Fibroblast of upper back skin (primary cell): ENCODE results near the gene PIK3R5.
A peak's percentile ranks its signal among the peaks of the same experiment; 100 is the strongest.
"Not testable (repeated sequence)": the region's sequence is repeated elsewhere in the genome, so short reads cannot be mapped to it uniquely, and the experiment has no call there.

Experiments
- DNase-seq: peaks from one replicate; pipeline ENCODE4 v3.0.0-alpha.2; 2013

PIK3R5 gene

DNA sequence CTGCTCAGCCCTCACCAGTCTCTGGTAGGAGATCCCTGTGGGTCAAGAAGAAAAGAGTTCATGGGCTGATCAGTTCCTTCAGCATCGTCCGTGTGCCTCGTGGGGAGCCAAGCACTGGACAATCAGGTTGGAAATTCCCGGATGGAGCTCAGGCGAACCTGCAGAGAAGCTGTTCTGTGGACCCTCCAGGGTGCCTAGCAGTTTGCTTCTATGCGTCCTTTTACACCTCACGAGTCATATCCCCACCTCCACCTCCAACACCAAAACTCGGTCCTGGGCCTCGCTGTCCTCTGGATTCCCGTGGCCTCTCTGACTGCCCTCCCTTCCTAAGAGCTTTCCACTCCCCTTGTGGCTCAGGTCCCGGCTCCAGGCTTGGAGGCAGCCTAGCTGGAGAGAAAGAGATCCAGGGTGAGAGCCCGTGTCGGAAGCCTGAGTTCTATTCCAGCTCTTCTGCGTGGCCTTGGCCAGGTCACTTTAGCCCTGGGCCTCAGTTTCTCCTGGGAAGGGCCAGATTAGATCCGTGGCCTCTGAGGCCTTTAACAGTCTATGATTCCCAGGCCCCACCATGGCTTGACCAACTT, 71.8 kb downstream of the PIK3R5 start:
- no peak for DNase-seq

DNA sequence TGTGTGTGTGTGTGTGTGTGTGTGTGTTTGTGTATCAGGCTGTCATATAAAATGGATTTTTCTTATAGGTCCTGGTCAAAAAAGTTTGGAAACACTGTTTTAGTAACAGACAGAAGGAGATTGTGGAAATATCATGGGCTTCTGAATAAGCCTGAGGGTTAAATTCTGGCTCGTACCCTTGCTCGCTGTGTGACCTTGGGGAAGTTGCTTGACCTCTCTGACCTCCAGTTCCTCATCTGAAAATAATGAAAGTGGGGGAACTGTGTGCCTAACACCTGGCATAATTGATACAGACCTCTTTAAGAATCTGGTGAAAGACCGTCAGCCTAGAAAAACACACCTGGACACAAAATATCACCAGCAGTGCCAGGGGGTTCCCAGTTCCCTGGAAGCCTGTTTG, 72.4 kb downstream of the PIK3R5 start:
- no peak for DNase-seq

DNA sequence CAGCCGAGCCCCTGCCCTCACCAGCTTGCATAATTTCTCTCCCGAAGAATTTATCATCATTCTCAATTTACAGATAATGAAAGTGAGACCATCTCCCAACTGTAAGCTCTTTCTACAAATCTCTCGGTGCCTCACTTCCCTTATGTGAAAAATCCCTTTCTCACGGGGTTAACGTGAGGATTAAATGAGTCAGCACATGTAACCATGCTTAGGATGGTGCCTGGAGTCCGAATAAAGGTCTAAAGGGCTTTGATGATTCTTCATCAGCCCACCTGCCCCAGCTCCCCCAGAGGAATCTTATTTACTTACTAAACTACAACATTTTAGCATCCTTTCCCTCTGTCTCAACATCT, 73.2 kb downstream of the PIK3R5 start:
- no peak for DNase-seq

DNA sequence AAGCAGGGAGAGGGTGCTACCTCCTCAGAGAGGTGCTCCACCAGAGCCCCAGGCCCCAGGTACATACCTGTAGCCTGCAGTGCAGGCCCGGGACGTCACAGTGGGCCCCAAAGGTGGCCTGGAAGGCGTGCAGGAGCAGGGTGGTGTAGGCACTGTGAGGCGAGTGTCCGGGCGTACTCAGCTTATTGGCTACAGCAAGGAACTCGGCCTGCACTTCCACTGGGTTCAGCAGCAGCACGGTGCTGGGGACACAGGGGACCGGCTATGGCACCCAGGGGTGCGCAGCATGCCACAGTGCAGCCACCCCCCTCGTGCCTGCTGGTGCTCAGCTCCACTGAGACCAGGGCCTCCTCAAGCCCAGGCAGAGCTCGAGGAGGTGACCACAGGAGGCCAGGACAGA, 74.8 kb downstream of the PIK3R5 start:
- DNase-seq, result no peak

DNA sequence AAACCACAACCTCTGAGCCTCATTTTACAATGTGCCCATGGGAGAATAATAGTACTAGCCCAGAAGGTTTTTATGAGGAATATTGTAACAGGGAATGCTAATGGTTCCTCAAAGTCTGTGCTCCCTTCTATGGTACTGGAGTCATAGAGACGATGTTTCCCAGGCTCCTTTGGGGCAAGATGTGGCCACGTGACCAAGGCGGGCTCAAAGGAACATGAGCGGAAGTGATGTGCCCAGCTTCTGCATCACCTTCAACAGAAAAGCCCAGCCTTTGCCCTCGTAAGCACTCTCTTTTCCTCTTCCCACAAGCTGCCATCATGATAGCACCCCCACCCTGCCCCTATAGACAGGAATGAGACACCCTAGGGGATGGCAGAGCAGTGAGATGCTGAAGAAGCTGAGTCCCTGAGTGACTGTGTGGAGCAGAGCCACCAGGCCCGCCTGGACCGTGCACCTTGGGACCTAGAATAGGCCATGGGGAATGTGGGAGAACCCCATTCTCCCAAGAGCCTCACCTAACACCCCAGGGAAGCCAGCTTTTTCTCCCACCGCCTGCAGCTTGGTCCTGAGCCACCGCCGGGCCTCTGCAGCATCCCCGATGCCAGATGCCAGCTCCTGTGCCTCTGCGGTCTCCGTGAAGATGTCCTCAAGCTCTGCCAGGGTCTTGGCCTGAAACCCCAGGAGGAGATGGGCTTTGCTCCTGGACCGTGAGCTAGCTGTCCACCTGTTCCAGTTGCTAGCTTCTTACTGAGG, 75.9 kb downstream of the PIK3R5 start:
- DNase-seq, result no peak

DNA sequence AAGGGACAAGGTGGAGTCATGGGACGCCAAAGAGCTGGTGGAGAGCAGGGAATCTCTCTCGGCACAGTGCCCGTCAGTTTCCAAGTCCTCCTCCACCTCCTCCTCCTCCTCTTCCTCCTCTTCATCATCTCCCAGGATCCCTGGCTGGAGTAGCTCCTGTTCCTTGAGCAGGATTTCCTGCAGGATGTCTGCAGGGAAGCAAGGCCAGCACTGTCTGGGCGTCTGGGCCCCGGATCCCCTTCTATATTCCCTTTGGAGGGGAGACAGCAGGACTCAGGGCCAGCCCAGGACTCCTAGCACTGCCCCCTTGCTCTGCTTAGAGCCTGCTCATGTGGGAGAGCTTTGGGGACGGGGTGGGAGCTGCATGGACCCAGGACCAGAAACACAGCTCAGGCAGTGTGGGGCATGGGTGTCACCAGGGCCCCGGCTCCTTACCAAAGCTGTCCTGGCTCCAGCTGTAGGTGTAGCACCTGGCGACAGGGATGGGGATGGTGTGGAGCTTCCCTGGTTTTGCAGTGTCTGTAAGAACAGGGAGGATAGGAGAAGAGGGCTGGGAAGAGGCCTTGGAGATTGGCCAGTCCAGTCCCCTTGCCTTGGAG, 76.7 kb downstream of the PIK3R5 start:
- DNase-seq, result no peak

DNA sequence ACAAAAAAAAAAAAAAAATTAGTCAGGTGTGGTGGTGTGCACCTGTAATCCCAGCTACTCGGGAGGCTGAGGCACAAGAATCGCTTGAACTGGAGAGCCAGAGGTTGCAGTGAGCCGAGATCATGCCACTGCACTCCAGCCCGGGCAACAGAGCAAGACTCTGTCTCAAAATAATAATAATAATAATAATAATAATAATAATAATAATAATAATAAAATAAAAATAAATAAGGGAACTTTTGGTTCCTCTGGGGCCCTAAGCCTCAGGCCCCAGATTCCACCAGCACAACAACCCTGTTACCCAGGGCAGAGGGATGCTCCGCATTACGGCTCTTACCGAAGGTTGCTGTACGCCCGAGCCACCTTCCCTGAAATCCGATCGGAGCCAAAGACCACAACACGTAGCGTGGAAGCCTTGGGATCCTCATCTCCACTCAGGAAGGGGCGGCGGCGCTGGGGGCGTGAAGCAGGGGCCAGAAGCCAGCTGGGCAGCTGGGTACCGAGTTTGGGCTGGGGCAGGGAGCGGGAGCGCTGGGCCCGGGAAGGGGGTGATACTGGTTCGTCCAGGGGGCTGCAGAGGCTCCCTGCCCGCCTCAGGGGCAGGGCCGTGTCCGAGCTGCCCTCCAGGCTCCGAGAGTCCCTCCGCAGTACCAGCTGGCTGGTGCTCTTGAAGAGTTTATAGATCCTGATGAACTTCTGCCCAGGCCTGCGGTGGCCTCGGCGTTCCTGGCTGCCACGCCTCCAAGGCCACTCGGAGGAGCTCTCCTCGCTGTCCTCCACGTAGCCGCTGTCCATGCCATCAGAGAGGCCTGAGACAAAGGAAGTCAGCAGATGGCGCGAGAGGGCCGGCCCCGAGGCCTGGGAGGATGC, 77.4 kb downstream of the PIK3R5 start:
- peak; percentile 32 for DNase-seq

DNA sequence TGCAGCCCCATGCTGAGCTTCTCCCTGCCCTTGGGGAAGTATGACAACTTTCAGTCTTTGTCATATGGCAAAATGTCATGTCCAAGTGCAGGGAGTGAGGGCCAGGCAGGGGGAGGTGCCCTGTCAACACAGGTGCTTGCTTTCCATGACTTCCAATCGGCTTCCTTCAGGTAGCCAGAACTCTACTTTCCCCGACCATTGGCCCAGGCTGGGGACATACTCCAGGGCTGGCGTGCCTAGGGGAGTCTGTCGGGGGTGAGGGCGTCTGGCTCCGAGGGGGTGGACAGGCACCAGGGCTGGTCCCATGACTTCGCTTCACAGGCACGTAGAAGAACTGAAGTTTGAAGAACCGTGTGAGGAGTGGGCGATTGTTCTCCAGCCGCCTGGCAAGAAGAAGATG, 78.2 kb downstream of the PIK3R5 start:
- no peak for DNase-seq

DNA sequence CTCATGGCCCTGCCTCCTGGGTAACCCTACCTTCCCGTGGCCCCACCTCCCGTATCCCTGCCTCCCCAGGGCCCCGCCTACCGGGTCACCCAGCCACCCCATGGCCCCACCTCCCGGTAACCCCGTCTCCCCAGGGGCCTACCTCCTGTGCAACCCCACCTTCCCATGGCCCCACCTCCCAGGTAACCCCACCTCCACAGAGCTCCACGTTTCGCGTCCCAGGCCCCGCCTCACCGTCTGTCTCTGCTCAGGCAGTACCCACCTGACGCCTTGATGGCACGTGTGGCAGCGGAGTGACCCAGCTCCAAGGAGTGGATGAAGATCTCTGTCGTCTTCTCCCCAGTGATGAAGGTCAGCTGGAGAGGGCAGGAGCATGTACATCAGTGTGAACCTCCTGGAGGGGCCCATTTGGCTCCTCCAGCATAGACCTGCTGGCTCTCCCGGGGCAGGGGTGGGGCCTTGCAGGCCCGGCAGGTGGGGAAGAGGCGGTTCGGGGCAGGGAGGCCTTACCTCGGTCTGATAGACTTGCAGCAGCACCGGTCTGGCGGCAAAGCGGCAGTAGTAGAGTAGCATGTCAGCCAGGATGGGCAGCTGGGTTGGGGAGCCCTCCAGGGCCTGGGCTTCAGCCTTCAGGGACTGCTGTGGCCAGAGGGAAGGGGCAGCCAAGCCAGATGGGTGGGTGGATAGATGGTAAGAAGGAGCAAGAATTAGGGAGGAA, 79.4 kb downstream of the PIK3R5 start:
- no peak for DNase-seq

DNA sequence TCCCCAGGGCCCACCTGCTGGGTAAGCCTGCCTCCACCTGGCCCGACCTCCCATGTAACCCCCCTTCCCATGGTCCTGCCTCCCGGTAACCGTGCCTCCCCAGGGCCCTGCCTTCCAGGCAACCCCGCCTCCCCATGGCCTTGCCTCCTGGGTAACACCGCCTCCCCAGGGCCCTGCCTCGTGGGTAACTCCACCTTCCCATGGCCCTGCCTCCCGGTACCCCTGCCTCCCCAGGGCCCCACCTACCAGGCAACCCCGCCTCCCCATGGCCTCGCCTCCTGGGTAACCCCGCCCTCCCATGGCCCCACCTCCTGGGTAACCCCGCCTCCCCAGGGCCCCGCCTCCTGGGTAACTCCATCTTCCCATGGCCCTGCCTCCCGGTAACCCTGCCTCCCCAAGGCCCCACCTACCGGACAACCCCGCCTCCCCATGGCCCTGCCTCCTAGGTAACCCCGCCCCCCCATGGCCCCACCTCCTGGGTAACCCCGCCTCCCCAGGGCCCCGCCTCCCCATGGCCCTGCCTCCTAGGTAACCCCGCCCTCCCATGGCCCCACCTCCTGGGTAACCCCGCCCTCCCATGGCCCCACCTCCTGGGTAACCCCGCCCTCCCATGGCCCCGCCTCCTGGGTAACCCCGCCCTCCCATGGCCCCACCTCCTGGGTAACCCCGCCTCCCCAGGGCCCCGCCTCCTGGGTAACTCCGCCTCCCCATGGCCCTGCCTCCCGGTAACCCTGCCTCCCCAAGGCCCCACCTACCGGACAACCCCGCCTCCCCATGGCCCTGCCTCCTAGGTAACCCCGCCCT, 80.1 kb downstream of the PIK3R5 start:
- not testable (repeated sequence) for DNase-seq

DNA sequence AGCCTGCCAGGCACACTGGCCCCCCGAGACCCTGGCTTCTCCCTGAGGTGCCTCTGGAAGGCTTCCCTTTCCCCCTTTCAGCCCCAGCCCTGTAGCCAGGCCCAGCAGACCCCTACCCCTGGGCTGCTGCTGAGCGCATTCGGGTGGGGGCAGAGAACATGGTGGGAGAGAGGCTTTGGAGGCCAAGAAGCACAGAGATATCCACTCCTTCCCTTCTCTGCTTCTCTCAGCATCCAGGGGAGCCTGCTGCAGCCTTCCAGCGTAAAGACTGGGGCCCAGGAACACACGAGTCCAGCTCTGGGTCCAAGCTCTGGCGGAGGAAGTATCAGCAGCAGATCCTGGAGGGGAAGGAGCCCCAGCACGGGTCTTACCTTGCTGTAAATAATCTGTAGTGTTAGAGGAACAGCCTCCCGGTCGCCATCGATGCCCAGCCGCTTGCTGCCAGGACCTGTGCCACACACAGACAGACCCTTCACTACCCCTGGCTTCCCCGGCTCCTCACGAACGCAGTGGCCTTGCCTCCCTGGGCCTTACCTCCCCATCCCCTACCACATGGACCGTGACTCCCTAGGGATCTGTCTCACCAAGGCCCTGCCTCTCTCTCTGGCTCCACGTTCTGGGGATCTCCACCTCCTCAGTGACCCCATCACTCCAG, 81.0 kb downstream of the PIK3R5 start:
- DNase-seq, result no peak

DNA sequence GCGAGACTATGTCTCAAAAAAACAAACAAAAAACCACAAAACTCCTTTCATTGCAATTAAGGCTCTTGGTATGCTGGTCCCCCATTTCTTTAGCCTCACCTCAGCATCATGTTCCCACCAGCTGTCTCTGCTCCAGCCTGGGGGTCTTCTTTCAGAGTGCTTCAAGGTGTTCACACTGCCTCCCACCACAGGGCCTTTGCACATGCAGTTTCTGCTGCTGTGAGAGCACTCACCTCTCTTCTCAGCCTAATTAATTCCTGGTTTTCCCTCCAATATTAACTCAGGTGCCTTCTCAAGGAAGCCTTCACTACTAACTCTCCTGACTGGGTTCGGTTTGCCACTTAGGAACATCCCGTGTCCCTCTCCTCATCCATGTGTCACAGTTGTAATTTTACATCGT, 82.2 kb downstream of the PIK3R5 start:
- no peak for DNase-seq

DNA sequence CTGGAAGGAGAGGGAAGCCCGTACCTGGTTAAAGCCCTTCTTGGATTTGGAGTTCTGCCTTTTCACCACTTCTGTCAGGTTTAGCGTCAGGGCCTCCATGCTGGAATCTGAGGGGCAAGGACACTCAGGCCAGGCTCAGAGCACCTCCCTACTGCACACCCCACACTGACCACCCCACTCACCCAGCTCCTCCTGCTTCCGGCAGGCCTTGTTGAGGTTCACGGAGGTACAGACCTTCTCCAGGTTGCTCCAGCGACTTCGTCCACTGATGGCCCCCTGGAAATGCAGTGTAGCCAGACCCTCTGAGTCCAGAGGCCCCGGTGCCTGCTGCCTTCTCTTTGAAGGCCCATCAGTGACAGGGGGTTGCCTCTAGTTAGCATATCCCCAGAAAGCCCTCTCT, 83.9 kb downstream of the PIK3R5 start:
- DNase-seq, result no peak

DNA sequence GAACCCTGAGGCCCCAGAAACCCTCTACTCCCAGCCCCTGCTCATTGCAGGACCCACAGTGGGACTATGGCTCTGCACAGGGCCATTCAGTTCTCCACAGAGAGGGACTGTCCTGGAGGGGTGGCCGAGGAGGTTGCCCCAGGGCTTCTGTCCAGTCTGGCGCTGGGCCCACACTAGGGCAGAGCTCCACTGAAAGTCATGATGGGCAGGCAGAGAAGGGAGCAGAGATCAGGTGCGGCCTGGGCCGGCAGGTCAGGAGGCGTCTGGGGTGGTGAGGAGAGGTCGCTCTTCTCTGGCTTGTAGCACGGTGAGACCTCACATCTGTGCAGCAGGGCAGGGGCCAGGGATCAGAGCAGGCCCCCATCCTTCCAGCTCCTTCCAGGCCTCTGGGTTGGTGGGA, 85.0 kb downstream of the PIK3R5 start:
- DNase-seq, result no peak

DNA sequence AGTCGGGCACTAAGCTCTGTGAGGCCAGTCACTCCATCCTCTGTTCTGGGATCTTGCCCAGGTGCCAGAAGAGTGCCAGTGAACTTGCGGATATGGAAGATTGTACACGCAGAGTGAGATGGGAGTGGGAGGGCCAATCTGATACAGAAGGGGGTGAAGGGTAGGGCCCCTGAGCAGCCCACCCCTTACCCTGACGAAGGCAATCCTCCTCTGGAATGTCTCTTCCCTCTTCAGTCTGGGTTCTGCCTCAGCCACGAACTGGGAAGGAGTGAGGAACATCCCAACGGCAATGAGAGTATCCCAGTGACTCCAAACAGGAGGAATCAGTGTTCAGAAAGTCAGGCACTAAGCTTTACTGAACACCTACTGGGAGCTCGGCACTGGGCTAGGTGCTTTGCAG, 86.1 kb downstream of the PIK3R5 start:
- no peak for DNase-seq

DNA sequence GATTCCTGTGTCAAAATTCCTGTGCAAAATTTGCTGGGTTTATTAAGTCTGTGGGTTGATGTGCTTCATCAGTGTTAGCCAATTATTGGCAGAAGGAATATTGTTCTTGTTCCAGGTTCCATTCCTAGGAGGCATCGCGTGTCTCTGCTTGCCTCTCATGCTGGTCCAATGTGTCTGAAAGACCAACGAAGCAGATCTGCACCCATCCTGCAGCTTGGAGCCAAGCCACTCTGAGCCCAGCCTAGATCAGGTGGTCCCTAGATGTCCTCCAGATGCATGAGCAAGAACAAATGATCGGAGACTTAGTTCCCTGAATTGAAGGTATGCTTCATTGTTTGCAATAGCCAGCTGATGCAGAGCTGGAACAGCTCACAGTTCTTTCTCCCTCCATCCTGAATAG, 87.5 kb downstream of the PIK3R5 start:
- DNase-seq, result no peak

DNA sequence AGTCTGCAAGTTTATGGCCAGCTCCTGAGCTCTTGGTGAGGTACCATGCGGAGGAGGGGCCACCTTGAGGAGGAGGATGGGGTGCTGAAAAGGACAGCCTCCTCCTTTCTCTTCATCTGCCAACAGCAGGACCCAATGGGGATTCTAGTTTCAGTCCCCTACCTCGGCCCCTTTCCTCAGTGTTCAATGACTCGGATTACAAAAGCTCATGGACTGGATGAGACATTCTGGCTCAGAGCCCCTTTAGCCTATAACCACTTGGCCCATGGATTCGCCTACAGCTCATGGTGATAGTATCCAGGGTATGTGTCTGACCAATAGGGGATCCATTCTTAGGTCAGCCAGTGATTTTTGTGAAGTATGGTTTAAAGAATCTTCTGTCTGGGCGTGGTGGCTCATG, 89.5 kb downstream of the PIK3R5 start:
- peak; percentile 81 for DNase-seq

DNA sequence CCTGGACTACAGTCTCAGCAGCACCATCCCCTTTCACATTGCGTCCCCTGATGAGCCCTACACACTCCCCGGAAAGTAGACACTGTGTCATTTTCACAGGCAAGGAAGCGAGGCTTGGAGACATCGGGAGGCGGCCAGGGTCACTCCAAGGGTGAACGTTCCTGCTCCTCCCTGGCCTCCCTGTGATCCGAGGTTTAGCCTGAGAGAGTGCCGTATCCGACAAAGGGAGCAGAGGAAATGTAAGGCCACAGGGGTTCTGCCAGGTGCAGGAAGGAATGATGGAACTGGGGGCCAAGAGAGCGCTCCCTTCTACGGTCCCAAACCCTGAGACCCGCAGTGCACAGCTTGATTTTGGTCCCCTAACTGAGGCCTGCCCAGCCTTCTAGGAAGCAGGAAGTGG, 90.1 kb downstream of the PIK3R5 start:
- no peak for DNase-seq

DNA sequence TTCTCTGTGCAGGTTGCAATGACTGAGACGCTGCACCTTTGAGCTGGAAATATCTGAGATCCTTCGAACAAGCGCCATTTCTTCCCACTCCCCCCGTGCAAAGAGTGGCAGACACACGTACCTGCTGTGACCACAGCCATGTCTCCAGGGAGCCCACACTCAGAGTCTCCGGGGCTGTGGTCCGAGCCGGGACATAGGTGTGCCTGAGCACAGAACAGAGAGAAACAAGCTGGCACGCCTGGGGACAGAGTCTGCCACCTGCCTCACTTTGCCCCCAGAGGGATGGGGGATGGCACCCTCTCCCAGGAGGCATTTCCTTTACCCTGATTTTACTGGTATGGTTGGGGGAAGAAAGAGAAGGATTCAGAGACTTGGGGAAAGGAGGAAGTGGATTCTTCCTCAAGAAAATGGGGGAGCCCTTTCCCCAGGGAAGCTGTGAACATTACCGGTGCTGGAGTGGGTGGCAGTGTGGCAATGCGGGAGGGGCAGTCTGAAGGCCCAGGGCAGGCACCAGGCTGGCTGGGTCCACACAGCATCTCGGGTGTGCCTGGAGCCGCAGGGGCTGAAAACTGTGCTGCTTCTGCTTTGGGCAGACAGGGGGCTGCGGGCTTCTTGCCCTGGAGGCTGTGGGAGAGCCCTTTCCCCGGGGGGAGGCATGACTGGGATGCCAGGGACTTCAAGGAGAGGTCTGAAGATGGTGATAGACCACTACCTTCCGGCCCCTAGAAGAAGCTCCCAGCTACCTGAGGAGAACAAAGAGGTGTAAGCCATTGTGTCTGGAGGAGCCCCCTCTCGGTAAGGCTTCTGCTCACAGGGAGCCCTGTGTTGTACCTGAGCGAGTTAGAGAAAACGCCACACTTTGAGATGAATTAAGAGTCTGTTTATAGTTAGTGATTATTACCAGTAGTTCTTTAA, 91.4 kb downstream of the PIK3R5 start:
- DNase-seq, result no peak

DNA sequence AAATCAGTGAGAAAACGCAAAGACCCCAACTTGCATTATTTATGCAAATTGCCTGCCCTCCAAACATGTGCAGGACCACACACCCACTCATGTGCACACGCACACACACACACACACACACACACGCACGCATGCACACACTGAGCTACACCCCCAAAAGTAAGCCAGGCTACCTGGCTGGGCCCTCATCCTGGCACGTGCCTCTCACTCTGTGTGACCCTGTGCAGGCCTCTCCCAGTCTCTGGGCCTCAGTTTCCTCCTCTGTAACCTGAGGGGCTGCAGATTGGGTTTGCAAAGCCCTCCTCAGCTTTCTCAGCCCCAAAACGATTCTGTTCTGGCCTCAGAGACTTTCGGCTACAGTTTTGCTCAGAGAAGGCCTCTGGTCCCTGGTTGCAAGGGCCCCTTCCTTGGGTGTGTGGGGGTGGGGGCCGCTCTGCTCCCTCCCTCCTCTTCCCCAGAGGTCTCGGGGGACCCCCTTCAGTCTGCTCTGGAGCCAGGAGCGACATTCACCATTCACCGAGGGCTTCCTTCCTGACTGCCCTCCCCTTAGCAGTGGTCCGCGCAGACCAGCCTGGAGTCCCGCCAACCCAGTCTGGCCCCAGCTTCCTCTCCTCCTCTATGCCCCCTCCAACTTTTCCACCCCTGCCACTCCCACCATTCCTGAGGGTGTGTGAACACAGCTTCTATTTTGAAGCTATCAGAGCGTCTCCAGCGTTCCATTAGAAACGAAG, 92.6 kb downstream of the PIK3R5 start:
- DNase-seq, result no peak
